HG03066 (cell line): ENCODE results near the gene SLC8B1.

Experiments used
- ATAC-seq: cut with Tn5 transposase; IDR thresholded peaks from one replicate; pipeline ENCODE4 v1.9.1; 2021; ENCODE audit warnings: low read depth; ENCODE audit not compliant: unreplicated experiment

SLC8B1 gene

DNA sequence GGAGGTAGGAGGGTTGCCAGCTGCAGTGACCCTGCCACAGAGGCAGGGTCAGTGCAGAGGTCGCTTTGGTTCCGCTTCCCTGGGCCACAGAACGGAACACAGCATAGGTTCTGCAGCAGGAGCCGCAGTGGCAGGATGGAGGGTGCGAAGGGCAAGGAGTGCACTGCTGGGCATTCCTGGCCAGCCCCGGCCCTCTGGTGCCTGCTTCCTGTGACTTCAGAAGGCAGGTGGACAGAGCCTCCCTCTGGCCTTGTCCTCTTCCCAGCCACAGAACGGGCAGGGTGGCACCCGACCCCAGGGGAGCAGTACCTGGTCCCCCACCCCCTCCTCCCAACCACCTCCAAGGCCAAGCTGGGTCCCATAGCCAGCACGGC, 37.7 kb downstream of the SLC8B1 start:
- no peak for ATAC-seq

DNA sequence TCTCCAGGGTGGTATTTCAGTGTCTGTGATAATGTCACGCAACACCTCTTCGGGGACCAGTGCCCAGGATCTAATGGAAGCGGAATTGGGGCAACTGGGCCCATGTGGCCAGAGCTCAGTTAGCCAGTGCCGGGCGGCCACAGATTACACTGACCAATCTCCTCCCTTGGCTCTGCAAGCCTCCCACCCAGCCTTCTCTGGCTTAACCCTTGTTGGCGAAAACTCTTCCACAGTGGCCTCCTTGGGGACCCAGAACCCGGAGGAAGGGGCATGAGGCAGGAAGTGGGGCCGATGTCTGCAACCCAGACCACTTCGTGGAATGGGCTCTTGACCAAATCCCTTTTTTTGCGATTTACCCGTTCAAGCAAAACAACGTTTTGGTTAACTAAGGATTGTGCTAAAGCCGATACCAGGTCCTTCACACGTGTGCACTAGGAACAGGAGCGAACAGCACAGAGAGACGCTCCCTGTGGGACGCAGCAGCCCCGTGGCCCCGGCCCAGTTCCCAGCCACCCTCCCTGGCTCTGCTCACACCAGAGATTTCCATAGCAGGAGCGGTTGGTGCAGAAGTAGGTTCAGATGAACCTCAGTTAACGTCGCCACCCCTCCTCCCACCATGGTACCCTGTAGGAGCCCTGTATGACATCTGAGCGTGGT, 38.2 kb downstream of the SLC8B1 start:
- ATAC-seq, result no peak

DNA sequence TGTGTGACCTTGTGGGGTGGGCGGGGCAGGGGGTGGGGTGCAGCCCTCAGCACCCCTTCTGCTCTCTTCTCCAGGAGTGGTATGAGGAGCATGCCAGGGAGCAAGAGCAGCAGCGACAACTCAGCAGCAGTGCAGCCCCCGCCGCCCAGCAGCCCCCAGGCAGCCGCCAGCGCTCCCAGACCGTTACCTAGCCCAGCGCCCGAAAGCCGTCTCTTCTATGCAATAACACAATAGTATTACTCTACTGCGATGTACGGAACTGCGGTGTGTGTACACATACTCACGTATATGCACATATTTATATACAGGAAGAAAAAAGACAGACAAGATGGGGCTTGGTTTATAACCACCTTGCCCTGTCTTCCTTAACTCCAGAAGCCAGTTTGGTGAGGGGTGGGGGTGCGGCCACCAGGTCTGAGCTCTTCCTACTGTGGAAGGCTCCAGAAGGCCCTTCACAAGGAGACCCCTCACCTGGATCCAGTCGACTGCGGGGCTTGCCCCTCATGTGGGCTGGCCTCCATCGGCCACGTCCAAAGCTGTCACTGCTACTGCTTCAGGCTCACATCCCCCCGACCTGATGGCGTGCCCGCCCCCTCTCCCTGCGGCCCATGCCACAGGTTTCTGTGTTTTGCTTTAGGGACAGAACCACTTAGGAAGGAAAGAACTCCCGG, 38.9 kb downstream of the SLC8B1 start:
- ATAC-seq, result no peak

DNA sequence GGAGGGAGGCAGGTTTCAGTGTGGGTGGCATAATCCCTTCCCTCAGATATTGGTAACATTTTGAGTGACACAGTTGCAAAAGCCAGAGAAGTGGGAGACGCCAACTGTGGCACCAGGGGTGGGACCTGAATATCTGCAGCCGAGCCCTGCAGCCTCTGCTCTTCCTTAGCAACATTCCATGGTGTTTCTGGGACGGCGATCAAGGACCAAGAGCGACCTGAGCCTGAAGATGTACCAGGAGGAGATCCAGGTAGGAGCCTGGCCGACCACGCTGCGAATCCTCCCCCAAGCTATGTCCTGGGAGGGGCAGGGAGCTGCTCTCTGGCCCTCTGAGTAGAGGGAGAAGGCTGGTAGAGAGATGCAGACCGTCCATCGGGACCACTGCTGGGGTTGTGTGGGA, 41.8 kb downstream of the SLC8B1 start:
- ATAC-seq, result no peak

DNA sequence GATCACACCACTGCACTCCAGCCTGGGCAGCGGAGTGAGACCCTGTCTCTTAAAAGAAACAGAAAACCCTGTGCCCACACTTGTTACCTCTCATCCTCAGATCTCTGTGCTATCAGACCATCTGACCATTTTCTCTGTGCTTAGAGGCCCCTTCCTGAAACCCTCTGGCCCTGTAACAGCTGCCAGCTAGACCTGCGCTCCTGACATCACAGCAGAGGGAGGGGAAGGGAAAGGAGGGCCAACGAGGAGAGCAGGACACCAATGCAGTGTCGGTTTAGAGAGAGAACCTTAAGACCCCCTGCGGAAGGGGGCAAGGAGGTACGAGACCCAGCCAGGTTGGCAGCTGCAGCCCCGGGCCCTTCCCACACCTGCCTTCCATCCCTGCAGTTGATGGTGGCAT, 42.4 kb downstream of the SLC8B1 start:
- ATAC-seq, result no peak

DNA sequence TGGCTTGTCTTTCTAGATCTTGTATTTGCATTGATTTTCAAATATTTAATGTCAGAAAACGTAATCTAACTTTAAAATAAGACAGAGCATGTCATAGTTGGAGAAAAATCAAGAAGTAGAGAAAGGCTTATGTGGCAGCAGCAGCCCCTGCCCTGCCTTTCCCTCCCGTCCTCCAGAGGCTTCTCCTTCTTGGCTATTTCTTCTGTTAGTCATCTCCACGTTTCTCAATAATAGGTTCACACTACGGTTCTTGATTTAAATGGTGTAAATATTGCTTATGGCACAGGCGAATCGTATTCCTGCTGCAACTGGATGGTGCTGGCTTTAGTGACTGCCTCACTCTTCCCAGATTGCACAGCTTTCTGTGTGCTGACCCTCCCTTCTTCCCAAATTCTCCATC, 42.8 kb downstream of the SLC8B1 start:
- ATAC-seq, result no peak

DNA sequence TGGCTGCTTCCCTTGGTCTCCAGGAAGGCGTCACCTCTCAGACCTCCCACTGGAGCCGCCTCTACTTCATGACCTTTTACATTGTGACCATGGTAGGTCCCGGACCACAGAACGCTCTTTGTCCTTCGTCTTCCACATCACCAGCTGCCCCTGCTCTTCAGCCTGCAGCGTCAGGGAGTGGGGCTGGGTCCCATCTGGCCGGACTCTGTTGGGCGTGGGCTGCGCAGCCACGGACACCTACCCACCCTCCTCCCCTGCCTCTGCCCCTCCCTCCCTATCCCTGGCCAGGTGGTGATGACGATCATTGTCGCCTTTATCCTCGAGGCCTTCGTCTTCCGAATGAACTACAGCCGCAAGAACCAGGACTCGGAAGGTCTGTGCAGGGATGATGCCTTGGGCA, 43.3 kb downstream of the SLC8B1 start:
- ATAC-seq, result no peak

DNA sequence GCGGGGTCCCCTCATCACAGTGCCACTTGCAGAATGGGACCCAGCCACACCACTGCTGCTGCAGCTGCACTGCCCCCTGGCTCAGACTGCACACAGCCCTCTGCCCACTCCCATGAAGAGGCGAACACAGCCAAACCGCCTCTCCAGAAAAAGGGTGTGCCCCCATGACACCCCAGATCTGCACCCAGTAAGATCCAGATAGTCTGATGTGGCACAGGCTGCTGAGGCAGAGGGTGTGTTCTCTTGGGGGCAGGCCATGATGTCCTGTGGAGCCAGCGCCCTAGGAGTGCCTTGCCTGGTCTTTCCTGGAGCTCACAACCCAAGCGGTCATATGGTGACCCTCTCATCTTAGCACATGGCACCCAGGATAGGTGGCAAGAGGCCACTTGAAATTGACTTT, 44.4 kb downstream of the SLC8B1 start:
- ATAC-seq, result no peak

DNA sequence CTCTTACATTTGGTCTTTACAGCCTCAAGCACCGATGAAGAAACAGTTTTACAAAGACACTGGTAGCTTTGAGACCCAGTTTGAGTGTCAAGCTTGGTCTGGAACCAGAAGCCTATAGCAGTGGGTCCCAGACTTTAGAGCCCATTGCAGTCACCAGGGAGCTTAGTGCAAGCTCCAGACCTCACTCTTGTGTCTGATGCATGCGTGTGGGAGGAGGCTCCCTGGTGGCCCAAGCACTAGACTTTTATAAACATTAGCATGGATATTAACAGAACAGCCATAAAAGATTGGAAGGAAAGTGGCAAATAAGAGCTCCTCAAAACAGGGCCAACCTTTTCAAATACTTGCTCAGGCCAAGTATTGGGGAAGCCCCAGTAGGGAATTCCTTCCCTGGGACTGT, 45.5 kb downstream of the SLC8B1 start:
- ATAC-seq, result no peak

DNA sequence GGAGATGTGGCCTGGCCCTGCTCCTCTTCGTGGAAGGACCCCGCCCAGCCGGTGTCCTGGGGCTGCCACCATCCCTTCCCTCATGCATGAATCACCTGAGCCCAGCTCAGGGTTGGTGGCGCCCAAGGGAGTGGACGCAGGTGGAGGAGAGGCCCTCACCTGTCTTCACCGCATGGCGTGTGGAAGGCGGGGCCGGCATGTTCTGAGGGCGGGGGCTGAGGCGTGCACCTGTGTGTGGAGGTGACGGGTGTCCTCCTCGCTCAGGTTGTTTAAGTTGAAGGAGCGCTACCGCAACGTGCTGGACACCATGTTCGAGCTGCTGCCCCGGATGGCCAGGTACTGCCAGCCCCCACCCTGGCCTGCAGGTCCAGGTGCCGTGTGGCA, 47.0 kb downstream of the SLC8B1 start:
- ATAC-seq, result no peak

DNA sequence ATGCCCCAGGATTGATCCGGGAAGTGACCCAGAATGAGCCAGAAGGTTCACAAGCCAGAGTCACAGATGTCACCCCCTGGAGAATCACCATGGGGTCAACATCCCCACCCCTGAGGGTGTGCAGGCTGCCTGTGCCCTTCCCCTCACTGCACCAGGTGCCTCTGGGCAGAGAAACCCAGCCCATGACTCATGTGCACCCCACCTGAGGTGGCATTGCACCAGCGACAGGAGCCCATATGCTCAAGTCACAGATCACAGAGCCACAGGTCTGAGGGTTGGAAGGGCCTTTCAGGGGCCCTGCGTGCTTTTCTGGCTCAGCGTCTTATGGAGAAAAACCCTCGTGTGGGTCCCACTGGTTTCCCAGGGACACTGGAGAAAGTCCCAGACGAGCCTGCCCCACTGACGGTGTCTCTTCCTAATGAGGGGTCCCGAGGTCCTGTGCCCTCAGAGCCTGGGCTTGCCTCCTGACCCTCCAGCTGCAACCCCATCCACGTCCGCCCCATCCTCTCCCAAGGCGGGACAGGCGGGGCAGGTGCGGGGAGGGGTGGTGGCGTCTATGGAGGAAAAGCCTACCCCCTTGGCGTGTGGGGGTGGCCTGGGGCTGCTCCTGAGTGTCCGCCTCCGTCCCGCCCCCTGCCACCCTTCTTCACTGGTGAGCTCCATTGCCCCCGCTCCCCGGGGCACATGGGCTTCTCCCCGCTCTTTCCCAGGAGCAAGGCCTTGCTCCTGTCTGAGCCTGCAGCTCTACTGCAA, 47.6 kb downstream of the SLC8B1 start:
- ATAC-seq, result no peak

DNA sequence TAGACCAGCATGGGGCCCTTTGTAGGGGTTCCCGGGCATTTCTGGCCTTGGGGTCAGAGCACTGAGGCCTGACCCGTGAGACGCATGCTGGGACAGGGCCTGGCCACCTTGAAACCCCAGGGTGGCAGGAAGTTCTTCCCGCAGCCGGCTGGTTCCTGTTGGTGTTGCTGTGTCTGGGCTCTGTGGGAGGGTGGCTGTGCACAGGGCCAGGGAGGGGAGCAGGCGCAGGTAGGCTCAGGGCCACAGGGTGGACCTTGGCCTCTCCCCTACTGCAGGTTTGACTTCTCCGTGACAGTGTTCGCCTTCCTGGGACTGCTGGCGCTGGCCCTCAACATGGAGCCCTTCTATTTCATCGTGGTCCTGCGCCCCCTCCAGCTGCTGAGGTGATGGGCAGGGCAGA, 48.2 kb downstream of the SLC8B1 start:
- no peak for ATAC-seq

DNA sequence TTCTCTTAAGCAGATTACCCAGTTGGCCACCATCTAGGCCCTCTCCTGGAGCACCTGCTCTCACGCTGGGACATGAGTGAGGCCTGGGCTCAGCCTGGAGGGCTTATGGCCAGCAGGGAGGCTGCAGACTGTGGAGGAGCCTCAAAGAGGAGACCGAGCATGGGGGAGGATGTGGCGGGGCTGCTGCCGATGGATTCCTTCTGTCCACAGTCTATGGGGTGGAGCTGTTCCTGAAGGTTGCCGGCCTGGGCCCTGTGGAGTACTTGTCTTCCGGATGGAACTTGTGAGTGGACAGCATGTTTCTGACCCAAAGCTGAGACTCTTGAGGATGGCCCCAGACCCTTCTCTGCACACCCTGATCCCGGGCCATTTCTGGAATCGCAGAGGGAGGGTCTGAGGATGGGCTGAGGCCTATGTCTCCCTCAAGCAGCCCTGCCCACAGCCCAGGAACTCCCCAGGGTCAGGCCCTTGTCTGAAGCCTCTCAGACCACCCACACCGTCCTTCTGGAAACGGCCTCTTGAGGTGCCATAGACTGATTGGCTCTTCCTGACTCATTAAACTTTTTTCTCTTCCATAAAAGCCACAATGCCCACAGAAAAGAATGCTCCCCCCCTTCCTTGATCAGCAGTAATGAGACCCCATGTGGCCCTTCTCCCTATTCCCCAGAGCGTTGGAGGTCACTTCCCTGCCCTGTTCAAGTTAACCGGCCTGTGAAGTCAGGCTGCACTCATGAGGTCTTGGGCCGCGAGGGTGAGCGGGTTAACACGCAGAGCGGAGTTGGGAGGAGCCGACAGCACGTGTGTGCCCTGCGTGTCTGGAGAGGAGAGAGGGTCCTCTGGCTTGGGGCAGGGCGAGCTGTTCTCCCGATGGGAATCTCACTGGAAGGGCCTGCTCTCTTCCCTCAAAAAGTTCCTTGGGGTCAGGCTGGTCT, 49.0 kb downstream of the SLC8B1 start:
- no peak for ATAC-seq

DNA sequence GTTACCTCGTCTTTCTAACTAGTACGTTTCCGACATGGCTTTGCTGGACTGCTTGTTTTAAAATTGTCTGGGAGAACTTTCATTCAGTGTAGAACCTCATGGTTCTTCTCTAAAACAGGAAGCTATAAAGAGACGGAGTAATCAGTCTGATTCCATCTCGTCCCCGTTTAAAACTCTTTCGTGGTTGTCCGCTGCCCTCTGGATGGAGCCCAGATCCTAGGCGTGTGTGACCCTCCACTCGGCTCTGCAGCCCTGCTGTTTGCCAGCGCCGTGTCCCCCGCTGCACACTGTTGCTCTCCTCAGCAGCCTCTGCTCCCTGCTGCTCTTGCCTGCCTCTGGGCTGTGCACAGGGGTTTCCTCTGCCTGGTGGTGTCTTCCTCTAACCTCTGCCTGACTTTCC, 50.2 kb downstream of the SLC8B1 start:
- no peak for ATAC-seq

DNA sequence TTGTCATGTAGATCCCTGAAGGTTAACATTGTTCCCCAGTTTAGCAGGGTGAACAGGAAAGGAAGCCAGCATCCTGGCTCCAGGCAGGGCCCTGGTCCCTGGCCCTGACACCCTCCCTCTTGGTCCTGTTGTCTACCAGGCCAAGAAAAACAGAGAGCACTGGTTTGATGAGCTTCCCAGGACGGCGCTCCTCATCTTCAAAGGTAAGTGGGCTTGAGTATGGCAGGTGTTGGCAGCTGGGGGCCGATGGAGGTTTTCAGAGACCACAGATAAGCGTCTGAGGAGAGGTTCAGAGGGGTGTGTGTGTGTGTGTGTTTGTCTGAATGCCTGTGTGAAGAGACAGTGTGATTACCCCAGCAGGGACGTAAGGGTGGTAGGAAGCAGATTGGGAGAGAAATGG, 56.3 kb downstream of the SLC8B1 start:
- no peak for ATAC-seq

DNA sequence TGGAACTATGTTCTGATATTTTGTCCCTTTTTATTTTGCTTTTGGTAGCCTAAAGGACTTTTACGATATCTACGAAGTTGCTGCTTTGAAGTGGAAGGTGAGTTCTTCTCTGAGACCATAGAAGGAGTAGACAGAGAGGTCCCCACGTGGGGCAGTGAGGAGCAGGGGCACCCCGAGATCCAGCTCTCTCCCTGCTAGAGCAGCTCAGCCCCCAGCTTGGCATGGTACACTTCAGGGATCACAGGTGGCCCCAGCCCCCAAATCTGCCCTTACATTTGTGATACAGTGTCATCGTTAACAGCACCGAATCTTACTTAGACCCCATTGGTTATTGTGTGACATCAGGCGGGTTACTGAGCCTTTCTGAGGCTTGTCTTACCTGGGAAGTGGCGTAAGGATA, 56.8 kb downstream of the SLC8B1 start:
- no peak for ATAC-seq

DNA sequence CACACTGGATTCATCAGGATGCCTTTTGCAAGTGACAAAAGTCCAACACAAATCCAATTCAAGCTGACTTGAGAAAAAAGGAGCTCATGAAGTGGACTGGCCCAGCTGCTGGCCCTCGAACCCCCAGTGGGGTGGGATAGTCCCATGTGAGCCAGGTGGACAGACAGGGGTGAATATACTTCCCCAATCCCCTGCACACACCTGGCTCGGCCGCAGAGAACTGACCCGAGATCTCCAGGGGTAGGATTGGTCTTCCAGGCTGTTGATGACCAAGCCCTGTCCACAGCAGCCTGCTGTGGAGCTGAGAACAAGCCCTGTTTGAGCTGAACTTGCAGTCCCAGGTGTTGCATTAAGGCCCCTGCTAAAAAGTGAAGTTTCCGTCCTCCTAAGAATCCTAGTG, 57.4 kb downstream of the SLC8B1 start:
- ATAC-seq, result no peak

DNA sequence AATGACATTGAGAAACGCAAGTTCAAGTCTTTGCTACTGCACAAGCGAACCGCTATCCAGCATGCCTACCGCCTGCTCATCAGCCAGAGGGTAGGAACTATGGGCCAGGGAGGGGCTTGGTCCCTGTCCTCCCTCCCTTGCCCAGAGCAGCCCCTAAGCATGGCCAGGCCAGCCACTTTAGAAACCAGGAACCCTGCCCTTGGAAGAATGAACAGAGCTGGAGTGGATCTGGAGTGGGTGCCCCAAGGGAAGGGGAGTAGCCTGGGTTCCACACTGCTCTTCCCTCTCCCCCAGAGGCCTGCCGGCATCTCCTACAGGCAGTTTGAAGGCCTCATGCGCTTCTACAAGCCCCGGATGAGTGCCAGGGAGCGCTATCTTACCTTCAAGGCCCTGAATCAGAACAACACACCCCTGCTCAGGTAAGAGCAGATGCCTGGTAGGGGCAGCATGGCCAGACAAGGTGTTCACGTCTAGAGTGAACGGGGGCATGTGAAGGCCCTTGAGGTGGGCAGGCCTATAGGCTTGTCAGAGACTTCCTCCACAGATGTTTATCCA, 57.9 kb downstream of the SLC8B1 start:
- ATAC-seq, result no peak

DNA sequence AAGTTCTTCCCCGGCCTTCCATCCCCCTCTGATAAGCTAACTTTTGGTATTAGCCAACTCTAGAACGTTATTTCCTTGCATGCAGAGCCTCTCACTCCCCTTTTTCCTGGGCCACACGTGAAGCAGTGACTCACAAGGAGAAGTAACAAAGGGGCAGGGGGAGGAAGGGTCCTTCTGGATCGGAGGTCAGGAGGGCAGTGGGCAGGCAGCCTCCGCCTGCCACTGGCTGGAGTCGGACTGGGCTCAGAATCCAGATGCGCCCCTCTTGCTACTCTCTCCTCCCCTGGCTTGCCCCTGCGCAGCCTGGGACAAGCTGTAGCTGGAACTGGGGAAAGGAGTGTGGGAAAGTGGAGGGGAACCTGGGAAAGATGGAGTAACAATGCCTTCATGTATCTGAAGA, 58.6 kb downstream of the SLC8B1 start:
- ATAC-seq, result no peak

DNA sequence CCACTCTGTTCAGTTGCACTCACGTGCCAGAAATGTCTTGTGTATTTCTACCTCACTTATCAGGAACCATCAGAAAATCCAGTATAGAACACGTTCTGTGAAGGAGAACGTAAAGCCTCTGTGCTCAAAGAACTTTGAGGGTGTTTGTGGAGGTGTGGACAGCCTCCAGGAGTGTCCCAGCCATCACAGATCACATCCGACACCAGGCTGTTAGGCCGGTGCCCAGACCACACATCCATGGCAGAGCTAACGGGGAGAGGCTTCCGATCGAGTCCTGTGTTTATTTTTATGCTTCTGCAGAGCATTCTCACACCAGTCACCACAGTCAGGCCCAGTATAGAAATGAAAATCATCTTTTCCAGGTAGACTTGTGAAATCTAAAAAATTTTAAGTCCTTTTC, 60.1 kb downstream of the SLC8B1 start:
- ATAC-seq, result no peak
